PFSK-1 (cell line): Measurements from ENCODE around the gene THSD7B.

ENCODE experiments used
- FOXP2 ChIP-seq: optimal IDR thresholded peaks from 2 replicates; pipeline ENCODE3; 2011; ENCODE audit warnings: borderline replicate concordance, control low read depth, inconsistent platforms; ENCODE audit not compliant: insufficient read depth; ENCODE audit errors: extremely low read length, extremely low read depth
- POLR2AphosphoS5 ChIP-seq: IDR thresholded peaks from 2 replicates; pipeline ENCODE4 v1.6.1; 2012; ENCODE audit warnings: low read depth, mild to moderate bottlenecking, control low read depth, low read length, moderate library complexity
- TAF1 ChIP-seq: IDR thresholded peaks from 2 replicates; pipeline ENCODE4 v1.6.1; 2012; ENCODE audit warnings: low read length, control low read depth, borderline replicate concordance; ENCODE audit not compliant: insufficient read depth
- TF ChIP-seq, protein P1 (sequence below), 2 experiments: IDR thresholded peaks; 2 replicates each; pipeline versions ENCODE4 v1.6.1 to v1.8.0; 2011 to 2012; ENCODE audit warnings: low read depth in 2 of 2, low read length in 2 of 2, control low read depth in 1 of 2, inconsistent platforms in 1 of 2, mild to moderate bottlenecking in 1 of 2, moderate library complexity in 1 of 2; ENCODE audit not compliant: insufficient read depth in 1 of 2

GRCh38 chr2:137228566-137228965 lies 463.2 kb downstream of the THSD7B start:
- no peak for TF ChIP-seq TAF1
- no peak for TF ChIP-seq POLR2AphosphoS5
- TF ChIP-seq, protein P1, sequence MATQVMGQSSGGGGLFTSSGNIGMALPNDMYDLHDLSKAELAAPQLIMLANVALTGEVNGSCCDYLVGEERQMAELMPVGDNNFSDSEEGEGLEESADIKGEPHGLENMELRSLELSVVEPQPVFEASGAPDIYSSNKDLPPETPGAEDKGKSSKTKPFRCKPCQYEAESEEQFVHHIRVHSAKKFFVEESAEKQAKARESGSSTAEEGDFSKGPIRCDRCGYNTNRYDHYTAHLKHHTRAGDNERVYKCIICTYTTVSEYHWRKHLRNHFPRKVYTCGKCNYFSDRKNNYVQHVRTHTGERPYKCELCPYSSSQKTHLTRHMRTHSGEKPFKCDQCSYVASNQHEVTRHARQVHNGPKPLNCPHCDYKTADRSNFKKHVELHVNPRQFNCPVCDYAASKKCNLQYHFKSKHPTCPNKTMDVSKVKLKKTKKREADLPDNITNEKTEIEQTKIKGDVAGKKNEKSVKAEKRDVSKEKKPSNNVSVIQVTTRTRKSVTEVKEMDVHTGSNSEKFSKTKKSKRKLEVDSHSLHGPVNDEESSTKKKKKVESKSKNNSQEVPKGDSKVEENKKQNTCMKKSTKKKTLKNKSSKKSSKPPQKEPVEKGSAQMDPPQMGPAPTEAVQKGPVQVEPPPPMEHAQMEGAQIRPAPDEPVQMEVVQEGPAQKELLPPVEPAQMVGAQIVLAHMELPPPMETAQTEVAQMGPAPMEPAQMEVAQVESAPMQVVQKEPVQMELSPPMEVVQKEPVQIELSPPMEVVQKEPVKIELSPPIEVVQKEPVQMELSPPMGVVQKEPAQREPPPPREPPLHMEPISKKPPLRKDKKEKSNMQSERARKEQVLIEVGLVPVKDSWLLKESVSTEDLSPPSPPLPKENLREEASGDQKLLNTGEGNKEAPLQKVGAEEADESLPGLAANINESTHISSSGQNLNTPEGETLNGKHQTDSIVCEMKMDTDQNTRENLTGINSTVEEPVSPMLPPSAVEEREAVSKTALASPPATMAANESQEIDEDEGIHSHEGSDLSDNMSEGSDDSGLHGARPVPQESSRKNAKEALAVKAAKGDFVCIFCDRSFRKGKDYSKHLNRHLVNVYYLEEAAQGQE (IDR thresholded peaks at IDR 0.05; ENCODE audit: insufficient read depth in 1 of 2, low read depth in 2 of 2, low read length in 2 of 2) = no peak
- TF ChIP-seq FOXP2 = no peak
